Esophagus muscularis mucosa (tissue), 4 donors: Measurements from ENCODE around the gene LRRC61. TPM values are rescaled to one million over a fixed set of nuclear protein-coding genes. Genes with fewer than 3 reads are reported as not detected.

Source experiments
- DNase-seq: peaks from one replicate; pipeline ENCODE4 v3.0.0-alpha.2; 2017; ENCODE audit errors: extremely low spot score
- H3K27ac ChIP-seq, 4 donors: fragments of 200-600 bp; sonication (generic); replicated peaks in 1 of 4; 1 replicate in 3 of 4; 2 replicates in 1 of 4; pipeline ENCODE4 v1.5.1; 2016 to 2019; ENCODE audit warnings: mild to moderate bottlenecking in 1 of 4
- H3K27me3 ChIP-seq, 4 donors: fragments of 200-600 bp; sonication (generic); one replicate each; pipeline versions ENCODE4 v1.5.1 to v1.6.0; 2016 to 2019
- H3K36me3 ChIP-seq, 4 donors: fragments of 200-600 bp; sonication (generic); one replicate each; pipeline ENCODE4 v1.5.1; 2016 to 2019
- H3K4me1 ChIP-seq, 4 donors: fragments of 200-600 bp; sonication (generic); one replicate each; pipeline ENCODE4 v1.5.1; 2016 to 2019
- H3K4me3 ChIP-seq, 4 donors: fragments of 200-600 bp; sonication (generic); 1 replicate in 2 of 4; 2 replicates in 2 of 4; pipeline ENCODE4 v1.5.1; 2016 to 2019; ENCODE audit warnings: mild to moderate bottlenecking in 4 of 4, moderate library complexity in 1 of 4
- H3K9me3 ChIP-seq, 4 donors: fragments of 200-600 bp; sonication (generic); 1 replicate in 3 of 4; 2 replicates in 1 of 4; pipeline ENCODE4 v1.5.1; 2016 to 2019
- CTCF ChIP-seq, 3 experiments: fragments of 200-600 bp in 2 of 3; fragments of 450-650 bp in 1 of 3; sonication (generic) in 2 of 3; IDR thresholded peaks; one replicate each; pipeline ENCODE4 v1.5.1; 2017 to 2019; ENCODE audit warnings: antibody characterized with exemption in 3 of 3, mild to moderate bottlenecking in 2 of 3, moderate library complexity in 1 of 3
- EP300 ChIP-seq: sonication (generic); formaldehyde crosslinking; IDR thresholded peaks from one replicate; pipeline ENCODE4 v1.6.1; 2017; ENCODE audit warnings: antibody characterized with exemption
- POLR2A ChIP-seq: fragments of 450-650 bp; IDR thresholded peaks from one replicate; pipeline ENCODE4 v1.6.1; 2017; ENCODE audit warnings: antibody characterized with exemption, moderate library complexity, mild to moderate bottlenecking, low read depth
- POLR2AphosphoS5 ChIP-seq, 2 donors: sonication (generic); formaldehyde crosslinking; IDR thresholded peaks; one replicate each; pipeline ENCODE4 v1.6.1; 2017; ENCODE audit warnings: antibody characterized with exemption in 2 of 2
- WGBS: methylation state at CpG from one replicate; pipeline ENCODE4 v1.1.5; 2018; 5-methylcytosine and 5-hydroxymethylcytosine counted together
- intact Hi-C: fragments of 100-400 bp; cut with DNase I; formaldehyde crosslinking; loops from one replicate; pipeline ENCODE4 v1.15.1; 2023
- total RNA-seq, 4 donors: library from RNA; depleted of rRNA; stranded (reverse); fragments of >200 nt; gene quantifications; one replicate each; pipeline versions ENCODE4 v1.1.0 to v1.2.1, GENCODE V29; 2016

The LRRC61 gene
- total RNA-seq, 4 donors from 2014 or later = 7.9 to 16.5 (median 12.4) TPM

DNA sequence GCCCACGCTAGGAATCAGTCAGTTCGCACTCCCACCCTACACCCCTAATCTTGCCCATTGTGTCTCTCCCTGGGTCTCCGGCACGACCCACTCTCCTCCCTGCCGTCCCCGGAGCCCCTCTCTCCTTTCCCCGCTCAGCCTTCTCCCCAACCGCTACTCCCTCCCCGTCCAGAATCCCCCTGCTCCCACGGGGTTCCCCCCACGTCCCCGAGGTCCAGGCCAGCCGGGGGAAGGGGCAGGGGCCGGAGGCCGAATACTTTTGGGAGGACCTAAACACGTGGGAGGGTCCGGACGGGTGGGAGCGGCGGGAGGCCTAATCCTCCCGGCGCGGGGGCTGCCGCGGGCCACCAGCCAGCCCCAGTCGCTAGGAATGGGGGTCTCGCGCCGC is 17.7 kb downstream of the LRRC61 start:
- no peak for DNase-seq

DNA sequence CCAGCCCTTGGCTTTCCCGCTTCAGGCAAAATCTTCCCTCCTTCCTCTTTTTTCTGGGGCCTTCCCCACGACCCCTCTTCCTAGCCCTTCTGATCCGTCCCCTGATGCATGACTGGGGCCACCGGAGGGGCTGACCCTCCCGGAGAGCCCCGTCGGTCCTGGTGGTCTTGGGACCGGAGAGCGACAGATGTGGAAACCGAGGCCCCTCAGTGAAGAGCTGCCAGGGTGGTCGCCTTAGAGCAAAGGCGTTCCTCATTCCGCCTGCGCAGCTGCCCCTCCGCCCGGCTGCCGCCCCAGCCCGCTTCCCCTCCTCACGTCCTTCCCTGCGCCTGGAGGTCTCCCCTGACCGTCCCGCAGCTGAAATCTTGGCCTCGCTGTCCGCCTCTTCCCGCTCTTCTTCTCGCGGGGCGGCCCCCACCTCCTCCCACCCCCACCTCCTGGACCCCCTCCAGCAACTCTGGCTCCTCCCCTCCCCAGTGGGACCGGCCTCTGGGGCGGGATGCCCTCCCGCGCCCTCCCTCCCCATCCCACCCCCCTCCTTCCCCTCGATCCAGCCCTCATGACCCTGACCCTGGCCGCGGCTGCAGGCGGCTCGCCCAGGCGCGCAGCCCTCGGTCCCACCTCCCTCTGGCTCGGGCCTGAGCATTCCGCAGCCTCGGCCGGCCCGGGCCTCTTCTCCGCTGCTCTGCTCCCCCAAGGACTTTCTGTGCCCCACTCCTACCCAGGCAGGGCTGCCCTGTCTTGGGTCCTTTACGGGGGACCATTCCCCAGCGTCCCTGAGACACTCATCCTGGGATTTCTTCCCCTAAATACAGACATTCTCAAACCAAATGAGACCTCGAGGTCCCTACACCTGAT is 18.3 kb downstream of the LRRC61 start, which contains the start of gene RARRES2:
TSS of gene RARRES2 (minus strand) at position 367 of the 858 bp plus-strand sequence. CDS start 1,020 bp downstream, outside the sequence.
- H3K4me1 ChIP-seq = peaks cover 26 to 58% (median 57%) of the 10 kb centered on the region in 4 donors
- 16% methylated on average over 46 of the region's 49 CpGs for WGBS
- peaks cover 0 to 11% (median 2%) of the 10 kb centered on the region in 4 donors for H3K27me3 ChIP-seq
- peak within 1 kb of the TSS; percentile 82 to 93 (median 88) for H3K27ac ChIP-seq
- H3K9me3 ChIP-seq = peaks cover 0 to 2% (median 0%) of the 10 kb centered on the region in 4 donors
- TF ChIP-seq CTCF (IDR thresholded peaks at IDR 0.05) (no peak), POLR2AphosphoS5 (IDR thresholded peaks at IDR 0.05) (peak in 1 of 2 donors; percentile 72)
- H3K4me3 ChIP-seq = peak within 1 kb of the TSS; percentile 59 to 79 (median 68)
- H3K36me3 ChIP-seq = peaks cover 0 to 16% (median 5%) of the 10 kb centered on the region in 4 donors
- intact Hi-C loops = loop anchor here (2.0 kb wide), 1 partner anchor 27 kb away; the partner anchor contains the start of gene REPIN1
- no peak for DNase-seq

More for the DNA sequence above, 17.7 kb downstream of the LRRC61 start:
- Histone ChIP-seq H3K9me3 (peaks cover 0 to 2% (median 0%) of the 10 kb centered on the region in 4 donors), H3K27ac (peak overlapping the region; percentile 82 to 93 (median 88)), H3K36me3 (peaks cover 0 to 16% (median 5%) of the 10 kb centered on the region in 4 donors), H3K4me3 (peak overlapping the region; percentile 59 to 79 (median 68)), H3K4me1 (peaks cover 27 to 65% (median 63%) of the 10 kb centered on the region in 4 donors), H3K27me3 (peaks cover 0 to 11% (median 2%) of the 10 kb centered on the region in 4 donors)
- TF ChIP-seq POLR2AphosphoS5 (IDR thresholded peaks at IDR 0.05) (no peak), EP300 (no peak), POLR2A (no peak), CTCF (IDR thresholded peaks at IDR 0.05) (no peak)
- 7% methylated on average over 16 of the region's 29 CpGs for WGBS
- intact Hi-C loops = loop anchor here (2.0 kb wide), 1 partner anchor 28 kb away; the partner anchor contains the start of gene REPIN1

DNA sequence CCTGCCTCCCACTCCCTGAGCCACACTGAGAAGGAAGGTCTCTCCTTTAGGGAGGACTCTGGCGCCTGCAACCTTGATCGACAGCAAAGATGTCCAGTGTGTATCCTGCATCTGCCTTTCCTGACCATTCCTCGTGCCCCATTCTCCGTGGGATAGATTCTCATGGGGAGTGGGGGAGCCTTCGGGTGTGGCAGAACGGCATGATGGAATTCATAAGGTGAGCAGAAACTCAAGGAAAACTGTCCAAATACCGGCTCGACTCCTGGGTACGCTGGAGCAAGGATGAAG is 18.9 kb downstream of the LRRC61 start:
- peaks cover 0 to 2% (median 0%) of the 10 kb centered on the region in 4 donors for H3K9me3 ChIP-seq
- intact Hi-C loops = no loop called here
- no peak for TF ChIP-seq CTCF (IDR thresholded peaks at IDR 0.05)
- no peak for TF ChIP-seq POLR2AphosphoS5 (IDR thresholded peaks at IDR 0.05)
- TF ChIP-seq EP300 = no peak
- no peak for TF ChIP-seq POLR2A
- no peak for DNase-seq
- H3K4me1 ChIP-seq = peaks cover 26 to 53% (median 51%) of the 10 kb centered on the region in 4 donors
- H3K27ac ChIP-seq = peak overlapping the region; percentile 82 to 93 (median 88)
- peaks cover 0 to 14% (median 5%) of the 10 kb centered on the region in 4 donors for H3K36me3 ChIP-seq
- peaks cover 0 to 11% (median 2%) of the 10 kb centered on the region in 4 donors for H3K27me3 ChIP-seq
- WGBS = 86% methylated on average over 8 of the region's 9 CpGs
- H3K4me3 ChIP-seq = peak overlapping the region; percentile 59 to 79 (median 68)

DNA sequence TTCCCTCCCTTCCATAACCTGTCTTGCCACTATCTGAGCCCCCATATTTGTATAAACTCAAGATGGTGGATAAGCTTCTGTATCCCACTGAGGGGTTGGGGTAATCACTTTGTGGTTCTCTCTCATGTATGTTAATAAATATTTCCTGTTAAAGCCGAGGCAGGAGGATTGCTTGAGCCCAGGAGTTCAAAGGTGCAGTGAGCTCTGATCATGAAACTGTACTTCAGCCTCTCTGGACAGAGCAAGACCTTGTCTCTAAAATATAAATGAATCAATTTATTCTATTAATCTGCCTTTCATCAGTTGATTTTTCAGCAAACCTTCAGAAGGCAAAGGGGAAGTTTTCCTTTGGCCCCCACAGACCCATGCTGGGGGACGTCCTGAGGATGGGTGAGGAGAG is 20.1 kb downstream of the LRRC61 start:
- TF ChIP-seq POLR2A = no peak
- no peak for TF ChIP-seq EP300
- no peak for TF ChIP-seq POLR2AphosphoS5 (IDR thresholded peaks at IDR 0.05)
- TF ChIP-seq CTCF (IDR thresholded peaks at IDR 0.05) = no peak
- peaks cover 0 to 2% (median 0%) of the 10 kb centered on the region in 4 donors for H3K9me3 ChIP-seq
- H3K4me3 ChIP-seq = no peak overlapping the region
- 82% methylated on average over 2 of the region's 2 CpGs for WGBS
- H3K27me3 ChIP-seq = peaks cover 0 to 11% (median 2%) of the 10 kb centered on the region in 4 donors
- DNase-seq = no peak
- H3K27ac ChIP-seq = no peak overlapping the region
- H3K36me3 ChIP-seq = peaks cover 0 to 4% (median 1%) of the 10 kb centered on the region in 4 donors
- peaks cover 26 to 41% (median 40%) of the 10 kb centered on the region in 4 donors for H3K4me1 ChIP-seq
- intact Hi-C loops = no loop called here
